ENCODE results near the gene FNBP1. TPM values are rescaled to one million over a fixed set of nuclear protein-coding genes. Genes with fewer than 3 reads are reported as not detected.

FNBP1 gene
- total RNA-seq, 1 donor from 2014 or later: 63.5 TPM

DNA sequence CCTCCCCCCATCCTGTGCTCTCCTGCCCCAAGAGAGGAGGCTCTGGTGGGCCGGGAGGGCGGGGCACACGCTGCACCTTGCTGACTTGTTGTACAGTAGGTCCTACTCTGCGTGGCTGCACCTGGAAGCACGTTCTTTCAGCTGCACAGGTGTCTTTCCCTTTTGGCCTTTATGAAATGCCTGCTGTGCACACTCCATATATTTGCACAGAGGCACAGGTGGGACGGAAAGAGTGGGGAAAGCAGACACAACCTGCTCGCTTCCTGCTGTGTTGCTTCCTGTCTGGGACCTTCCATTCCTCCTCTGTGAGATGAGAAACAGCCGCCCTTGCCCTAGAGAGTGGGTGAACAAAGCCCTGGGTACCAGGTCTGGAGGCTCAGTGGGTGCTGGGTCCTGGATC lies 203.0 kb downstream of the FNBP1 start:
- Histone ChIP-seq H3K79me2 (ENCODE audit: insufficient read depth, low read length) (peaks cover 42% of the 10 kb centered on the region), H3K4me3 (ENCODE audit: insufficient read depth, low read depth, low read length) (no peak overlapping the region), H3K4me2 (ENCODE audit: low read length) (peak overlapping the region; percentile 55), H3K9me3 (ENCODE audit: insufficient read depth, low read depth, low read length) (no peaks in the 10 kb centered on the region), H3K9ac (ENCODE audit: low read length) (no peak overlapping the region), H4K20me1 (ENCODE audit: insufficient read depth, low read length) (peaks cover 23% of the 10 kb centered on the region), H2AFZ (ENCODE audit: low read depth, low read length) (no peak overlapping the region), H3K4me1 (ENCODE audit: insufficient read depth, low read length) (peaks cover 20% of the 10 kb centered on the region), H3K27ac (ENCODE audit: low read depth, low read length) (no peak overlapping the region), H3K36me3 (ENCODE audit: insufficient read depth, low read length) (no peaks in the 10 kb centered on the region), H3K27me3 (ENCODE audit: insufficient read depth, low read length) (no peaks in the 10 kb centered on the region)
- Mint-ChIP-seq H3K27ac (ENCODE audit: unreplicated experiment) (no peak overlapping the region), H3K4me3 (ENCODE audit: unreplicated experiment) (no peak overlapping the region), H3K4me1 (ENCODE audit: low read depth, unreplicated experiment) (peaks cover 23% of the 10 kb centered on the region), H3K9me3 (ENCODE audit: unreplicated experiment) (no peaks in the 10 kb centered on the region), H3K27me3 (ENCODE audit: low read depth, unreplicated experiment) (no peaks in the 10 kb centered on the region), H3K36me3 (ENCODE audit: low read depth, unreplicated experiment) (peaks cover 2% of the 10 kb centered on the region)
- TF ChIP-seq, protein P1, sequence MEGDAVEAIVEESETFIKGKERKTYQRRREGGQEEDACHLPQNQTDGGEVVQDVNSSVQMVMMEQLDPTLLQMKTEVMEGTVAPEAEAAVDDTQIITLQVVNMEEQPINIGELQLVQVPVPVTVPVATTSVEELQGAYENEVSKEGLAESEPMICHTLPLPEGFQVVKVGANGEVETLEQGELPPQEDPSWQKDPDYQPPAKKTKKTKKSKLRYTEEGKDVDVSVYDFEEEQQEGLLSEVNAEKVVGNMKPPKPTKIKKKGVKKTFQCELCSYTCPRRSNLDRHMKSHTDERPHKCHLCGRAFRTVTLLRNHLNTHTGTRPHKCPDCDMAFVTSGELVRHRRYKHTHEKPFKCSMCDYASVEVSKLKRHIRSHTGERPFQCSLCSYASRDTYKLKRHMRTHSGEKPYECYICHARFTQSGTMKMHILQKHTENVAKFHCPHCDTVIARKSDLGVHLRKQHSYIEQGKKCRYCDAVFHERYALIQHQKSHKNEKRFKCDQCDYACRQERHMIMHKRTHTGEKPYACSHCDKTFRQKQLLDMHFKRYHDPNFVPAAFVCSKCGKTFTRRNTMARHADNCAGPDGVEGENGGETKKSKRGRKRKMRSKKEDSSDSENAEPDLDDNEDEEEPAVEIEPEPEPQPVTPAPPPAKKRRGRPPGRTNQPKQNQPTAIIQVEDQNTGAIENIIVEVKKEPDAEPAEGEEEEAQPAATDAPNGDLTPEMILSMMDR (IDR thresholded peaks at IDR 0.05; ENCODE audit: insufficient read depth, low read depth, low read length): no peak
- DNase-seq (ENCODE audit: low read depth) (no peak), FAIRE-seq (no peak)

DNA sequence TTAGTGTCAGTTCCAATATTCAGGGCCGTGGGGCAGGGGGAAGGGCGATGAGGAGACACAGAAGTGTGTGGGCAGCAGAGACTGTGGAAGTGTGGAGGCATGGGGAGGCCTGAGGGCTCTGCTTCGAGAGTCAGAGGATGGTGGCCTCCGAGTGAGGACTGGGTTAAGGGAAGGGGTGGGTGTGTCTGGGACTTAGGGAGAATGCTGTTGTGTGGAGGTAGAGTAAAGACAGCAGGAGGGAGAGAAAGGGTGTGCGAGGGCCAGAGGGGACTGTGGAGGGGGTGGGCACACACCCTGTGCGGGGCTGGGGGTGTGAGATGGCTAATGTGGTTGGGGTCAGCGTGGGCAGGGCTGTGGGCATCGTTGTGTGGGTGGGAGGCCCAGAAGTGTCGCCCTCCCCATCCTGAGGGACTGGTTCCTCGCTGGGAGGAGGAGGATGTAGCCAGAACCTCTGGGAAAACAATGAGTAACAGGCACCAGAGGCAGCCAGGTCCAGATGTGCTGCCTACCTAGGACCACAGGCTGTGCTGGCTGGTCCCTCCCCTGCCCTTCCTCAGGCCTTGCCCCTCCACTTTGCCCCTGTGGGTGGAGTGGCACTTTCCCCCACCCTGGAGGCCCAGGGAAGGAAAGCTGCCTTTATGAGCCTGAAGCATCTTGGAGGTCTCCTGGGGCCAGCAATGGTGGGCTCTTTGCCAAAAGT lies 203.5 kb downstream of the FNBP1 start:
- Histone ChIP-seq H3K36me3 (ENCODE audit: insufficient read depth, low read length) (no peaks in the 10 kb centered on the region), H4K20me1 (ENCODE audit: insufficient read depth, low read length) (peaks cover 23% of the 10 kb centered on the region), H3K27ac (ENCODE audit: low read depth, low read length) (peak overlapping the region; percentile 19), H3K9ac (ENCODE audit: low read length) (no peak overlapping the region), H3K4me3 (ENCODE audit: insufficient read depth, low read depth, low read length) (no peak overlapping the region), H3K27me3 (ENCODE audit: insufficient read depth, low read length) (no peaks in the 10 kb centered on the region), H3K79me2 (ENCODE audit: insufficient read depth, low read length) (peaks cover 47% of the 10 kb centered on the region), H3K4me2 (ENCODE audit: low read length) (peak overlapping the region; percentile 55), H2AFZ (ENCODE audit: low read depth, low read length) (no peak overlapping the region), H3K4me1 (ENCODE audit: insufficient read depth, low read length) (peaks cover 20% of the 10 kb centered on the region), H3K9me3 (ENCODE audit: insufficient read depth, low read depth, low read length) (no peaks in the 10 kb centered on the region)
- H3K9me3 Mint-ChIP-seq (ENCODE audit: unreplicated experiment): no peaks in the 10 kb centered on the region
- TF ChIP-seq, protein P1 (IDR thresholded peaks at IDR 0.05; ENCODE audit: insufficient read depth, low read depth, low read length): no peak
- no peak for TF ChIP-seq EZH2 (IDR thresholded peaks at IDR 0.05; ENCODE audit: insufficient read depth, low read length)
- H3K36me3 Mint-ChIP-seq (ENCODE audit: low read depth, unreplicated experiment): peaks cover 2% of the 10 kb centered on the region
- H3K27ac Mint-ChIP-seq (ENCODE audit: unreplicated experiment): peak overlapping the region; percentile 96
- no peak for DNase-seq (ENCODE audit: low read depth)
- H3K27me3 Mint-ChIP-seq (ENCODE audit: low read depth, unreplicated experiment): no peaks in the 10 kb centered on the region
- peaks cover 23% of the 10 kb centered on the region for H3K4me1 Mint-ChIP-seq (ENCODE audit: low read depth, unreplicated experiment)
- no peak for FAIRE-seq
- H3K4me3 Mint-ChIP-seq (ENCODE audit: unreplicated experiment): peak overlapping the region; percentile 71

DNA sequence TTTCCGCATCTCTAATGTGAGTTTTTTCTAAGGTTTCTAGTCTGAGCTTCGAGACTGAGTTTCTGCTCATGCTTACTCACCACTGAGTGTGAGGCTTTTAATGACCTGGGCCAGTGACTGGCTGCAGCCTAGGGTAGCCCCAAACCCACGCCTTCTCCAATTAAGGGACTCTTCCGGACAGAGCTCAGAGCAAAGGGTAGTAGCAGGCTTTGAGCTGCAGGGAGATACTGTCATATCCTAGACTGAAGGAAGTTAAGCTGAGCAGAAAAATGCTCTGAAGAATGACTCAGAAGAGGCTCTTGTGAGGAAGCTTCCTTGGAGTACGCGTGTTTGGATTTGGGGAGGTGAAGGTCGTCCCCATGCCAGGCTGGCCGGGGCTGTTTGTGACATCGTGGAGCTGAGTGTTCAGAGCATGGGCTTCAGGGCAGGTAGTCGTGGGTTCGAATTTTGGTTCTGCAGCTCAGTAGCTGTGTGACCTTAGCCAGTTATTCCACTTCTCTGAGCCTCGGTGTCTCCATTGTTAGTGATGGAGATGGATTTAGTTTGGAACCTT lies 204.2 kb downstream of the FNBP1 start:
- peak overlapping the region; percentile 19 for H3K27ac ChIP-seq (ENCODE audit: low read depth, low read length)
- peaks cover 26% of the 10 kb centered on the region for H4K20me1 ChIP-seq (ENCODE audit: insufficient read depth, low read length)
- FAIRE-seq (peak; percentile 39), DNase-seq (ENCODE audit: low read depth) (peak; percentile 89)
- no peaks in the 10 kb centered on the region for H3K36me3 ChIP-seq (ENCODE audit: insufficient read depth, low read length)
- no peak overlapping the region for H3K4me3 ChIP-seq (ENCODE audit: insufficient read depth, low read depth, low read length)
- peaks cover 2% of the 10 kb centered on the region for H3K36me3 Mint-ChIP-seq (ENCODE audit: low read depth, unreplicated experiment)
- H3K27me3 ChIP-seq (ENCODE audit: insufficient read depth, low read length): no peaks in the 10 kb centered on the region
- no peak overlapping the region for H3K9ac ChIP-seq (ENCODE audit: low read length)
- H3K9me3 Mint-ChIP-seq (ENCODE audit: unreplicated experiment): no peaks in the 10 kb centered on the region
- H2AFZ ChIP-seq (ENCODE audit: low read depth, low read length): no peak overlapping the region
- H3K4me3 Mint-ChIP-seq (ENCODE audit: unreplicated experiment): peak overlapping the region; percentile 71
- H3K27me3 Mint-ChIP-seq (ENCODE audit: low read depth, unreplicated experiment): no peaks in the 10 kb centered on the region
- peaks cover 20% of the 10 kb centered on the region for H3K4me1 ChIP-seq (ENCODE audit: insufficient read depth, low read length)
- peak overlapping the region; percentile 96 for H3K27ac Mint-ChIP-seq (ENCODE audit: unreplicated experiment)
- TF ChIP-seq EZH2 (IDR thresholded peaks at IDR 0.05; ENCODE audit: insufficient read depth, low read length): no peak
- H3K4me2 ChIP-seq (ENCODE audit: low read length): peak overlapping the region; percentile 55
- peaks cover 54% of the 10 kb centered on the region for H3K79me2 ChIP-seq (ENCODE audit: insufficient read depth, low read length)
- peaks cover 26% of the 10 kb centered on the region for H3K4me1 Mint-ChIP-seq (ENCODE audit: low read depth, unreplicated experiment)
- H3K9me3 ChIP-seq (ENCODE audit: insufficient read depth, low read depth, low read length): no peaks in the 10 kb centered on the region

Small RNA genes within 50 kb of the gene (microRNA-seq; reads per million reads assigned to microRNA genes)
- gene MIR6855: 1.9 reads per million

Other genes with a start within 250 kb of the FNBP1 start
- 31.6 and 39.4 TPM in 2 replicates for gene TOR1B, start 240.0 kb downstream of the FNBP1 start, total RNA-seq
- 65.3 and 67.4 TPM in 2 replicates for gene TOR1A, start 219.1 kb downstream of the FNBP1 start, total RNA-seq
- gene C9orf78, start 207.9 kb downstream of the FNBP1 start, total RNA-seq: 37.8 and 38.0 TPM in 2 replicates
- gene USP20, start 207.7 kb downstream of the FNBP1 start, total RNA-seq: 24.1 and 24.9 TPM in 2 replicates
- 58.7 and 62.3 TPM in 2 replicates for gene GPR107, start 10.7 kb upstream of the FNBP1 start, total RNA-seq
- 119 and 126 TPM in 2 replicates for gene NCS1, start 129.2 kb upstream of the FNBP1 start, total RNA-seq
- gene HMCN2, start 222.6 kb upstream of the FNBP1 start, total RNA-seq: 1.6 and 3.2 TPM in 2 replicates